Measurements from ENCODE around the gene PRDX2.

PRDX2 gene

GRCh38 chr19:12784871-12785430 is 16.6 kb downstream of the PRDX2 start:
- DNase-seq (ENCODE audit: insufficient read length, low spot score) (no peak), FAIRE-seq (no peak)
- TF ChIP-seq POLR2A (IDR thresholded peaks at IDR 0.05; ENCODE audit: low read depth, low read length), result no peak

DNA sequence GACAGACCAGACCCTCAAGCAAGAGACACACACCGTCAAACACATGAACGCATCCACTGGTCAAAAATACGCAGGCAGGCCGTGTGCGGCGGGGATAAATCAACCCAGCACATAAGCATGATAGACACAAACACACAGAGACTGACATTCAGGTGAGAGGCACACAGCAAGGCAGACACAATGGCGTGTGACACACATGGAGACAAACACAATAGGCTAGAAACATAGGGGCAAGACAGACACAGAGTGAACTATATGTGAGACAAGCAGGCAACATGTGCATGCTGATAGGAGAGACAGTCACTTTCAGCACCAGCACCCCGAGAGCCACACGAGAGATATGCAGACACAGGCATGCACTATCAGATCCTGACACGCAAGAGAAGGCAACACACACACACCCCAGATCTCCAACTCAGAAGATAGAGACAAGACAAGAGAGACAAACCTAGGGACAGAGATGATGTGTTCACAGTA is 17.2 kb downstream of the PRDX2 start:
- FAIRE-seq (no peak), DNase-seq (ENCODE audit: insufficient read length, low spot score) (no peak)
- TF ChIP-seq POLR2A (IDR thresholded peaks at IDR 0.05; ENCODE audit: low read depth, low read length), result no peak

- FAIRE-seq (no peak), DNase-seq (ENCODE audit: insufficient read length, low spot score) (no peak)
- TF ChIP-seq POLR2A (IDR thresholded peaks at IDR 0.05; ENCODE audit: low read depth, low read length), result no peak
Observed at GRCh38 chr19:12783849-12784393, 17.7 kb downstream of the PRDX2 start.

DNA sequence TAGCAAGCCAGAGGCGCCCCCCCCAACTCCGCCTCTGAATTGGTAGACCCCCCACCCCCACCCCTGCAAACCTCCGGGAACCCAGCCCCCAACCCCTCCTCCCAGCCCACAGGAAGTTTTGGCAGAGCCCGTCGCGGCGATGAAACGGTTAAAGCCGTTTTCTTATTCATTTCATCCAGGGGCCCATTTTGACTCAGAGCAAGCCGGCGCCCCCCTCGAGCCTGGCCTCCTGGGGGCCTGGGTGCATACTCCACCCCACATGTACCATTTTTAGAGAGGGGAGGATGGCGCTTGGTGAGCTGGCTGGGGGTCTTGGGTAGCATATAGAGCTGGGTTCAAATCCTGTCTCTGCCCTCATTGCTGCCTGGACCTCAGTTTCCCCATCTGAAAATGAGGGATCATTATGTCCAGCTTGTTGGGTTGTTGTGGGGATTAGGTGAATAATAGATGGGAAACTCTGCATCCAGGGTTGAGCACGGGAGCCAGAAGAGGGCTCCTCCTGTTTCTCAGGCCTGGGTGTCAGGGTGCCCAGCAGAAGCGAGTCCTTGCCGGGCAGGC is 18.2 kb downstream of the PRDX2 start:
- DNase-seq (ENCODE audit: insufficient read length, low spot score) (no peak), FAIRE-seq (no peak)
- no peak for TF ChIP-seq POLR2A (IDR thresholded peaks at IDR 0.05; ENCODE audit: low read depth, low read length)

DNA sequence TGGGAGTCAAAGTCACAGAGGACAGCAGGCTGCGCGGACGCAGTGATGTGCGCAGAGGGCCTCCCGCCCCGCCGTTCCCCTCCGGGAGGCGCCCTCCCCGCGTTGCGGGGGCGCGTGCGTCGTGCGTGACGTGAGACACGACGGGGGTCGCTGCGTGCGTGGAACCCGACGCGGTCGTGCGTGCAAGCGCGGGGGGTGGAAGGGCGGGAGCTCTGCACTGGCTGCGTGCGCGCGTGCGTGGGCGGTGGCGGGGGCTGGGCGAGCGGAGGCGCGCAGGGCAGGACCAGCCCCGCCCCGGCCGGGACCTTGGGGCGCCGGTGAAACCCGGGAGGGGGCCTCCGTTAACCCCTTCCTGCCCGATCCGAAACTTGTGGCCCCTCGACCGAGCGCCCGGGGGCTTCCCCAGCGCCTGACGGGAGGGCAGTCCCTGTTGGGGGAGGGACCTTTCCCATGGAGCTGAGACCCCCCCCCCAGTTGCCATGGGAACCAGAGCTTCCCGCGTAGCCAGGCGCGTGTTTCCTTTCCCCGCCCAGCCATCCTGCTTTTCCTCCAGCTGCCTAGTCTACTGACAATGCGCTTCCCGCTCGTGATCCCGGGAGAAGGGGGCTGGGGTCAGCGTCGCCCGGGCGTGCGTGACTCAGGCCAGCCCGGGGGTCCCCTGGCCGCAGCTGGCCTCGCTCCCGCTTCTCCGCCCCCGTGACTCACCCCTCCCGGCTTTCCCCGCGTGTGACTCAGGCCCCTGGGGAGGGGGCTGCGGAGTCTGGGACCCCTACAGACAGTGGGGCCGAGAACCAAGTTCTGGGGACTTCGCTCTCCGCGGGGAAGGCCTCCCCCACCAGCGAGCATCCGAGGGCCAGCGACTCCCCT is 18.9 kb downstream of the PRDX2 start:
- peak; percentile 48; the same call in 1 of the 2 replicates for TF ChIP-seq POLR2A (IDR thresholded peaks at IDR 0.05; ENCODE audit: low read depth, low read length)
- DNase-seq (ENCODE audit: insufficient read length, low spot score), result no peak
- no peak for FAIRE-seq

DNA sequence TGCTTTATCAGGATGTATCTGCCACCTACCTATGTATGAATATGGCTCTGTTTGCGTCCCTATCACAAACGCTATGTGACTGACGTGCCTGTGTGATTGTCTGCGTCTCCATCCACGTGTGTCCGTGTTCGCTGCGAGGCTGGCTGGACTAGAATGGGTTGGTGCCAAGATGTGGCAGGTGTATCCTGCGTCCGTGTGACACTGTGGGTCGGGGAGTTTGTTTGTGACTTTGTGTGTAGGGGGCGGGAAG is 19.5 kb downstream of the PRDX2 start:
- FAIRE-seq (no peak), DNase-seq (ENCODE audit: insufficient read length, low spot score) (no peak)
- TF ChIP-seq POLR2A (IDR thresholded peaks at IDR 0.05; ENCODE audit: low read depth, low read length), result no peak

- no peak for TF ChIP-seq POLR2A (IDR thresholded peaks at IDR 0.05; ENCODE audit: low read depth, low read length)
- DNase-seq (ENCODE audit: insufficient read length, low spot score) (no peak), FAIRE-seq (no peak)
Observed at GRCh38 chr19:12779162-12779993, 22.2 kb downstream of the PRDX2 start.

DNA sequence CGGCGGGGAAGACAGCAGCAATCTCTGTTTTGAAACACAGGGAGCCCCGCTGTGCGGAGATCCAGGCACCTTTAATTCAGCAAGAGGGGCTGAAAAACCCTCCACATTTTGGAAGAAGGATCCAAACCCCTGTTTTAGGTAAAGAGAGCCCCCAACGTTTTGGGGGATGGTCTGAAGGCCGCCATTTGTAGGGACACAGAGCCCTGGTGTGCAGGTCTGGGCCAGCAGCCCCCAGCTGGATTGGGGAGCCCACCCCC is 22.8 kb downstream of the PRDX2 start:
- FAIRE-seq (no peak), DNase-seq (ENCODE audit: insufficient read length, low spot score) (no peak)
- no peak for TF ChIP-seq POLR2A (IDR thresholded peaks at IDR 0.05; ENCODE audit: low read depth, low read length)

GRCh38 chr19:12778017-12778904 is 23.3 kb downstream of the PRDX2 start:
- DNase-seq (ENCODE audit: insufficient read length, low spot score) (no peak), FAIRE-seq (no peak)
- TF ChIP-seq POLR2A (IDR thresholded peaks at IDR 0.05; ENCODE audit: low read depth, low read length), result peak; percentile 31; the same call in 1 of the 2 replicates

- DNase-seq (ENCODE audit: insufficient read length, low spot score) (peak; percentile 78), FAIRE-seq (no peak)
- no peak for TF ChIP-seq POLR2A (IDR thresholded peaks at IDR 0.05; ENCODE audit: low read depth, low read length)
Observed at GRCh38 chr19:12777217-12778016, 24.2 kb downstream of the PRDX2 start.

DNA sequence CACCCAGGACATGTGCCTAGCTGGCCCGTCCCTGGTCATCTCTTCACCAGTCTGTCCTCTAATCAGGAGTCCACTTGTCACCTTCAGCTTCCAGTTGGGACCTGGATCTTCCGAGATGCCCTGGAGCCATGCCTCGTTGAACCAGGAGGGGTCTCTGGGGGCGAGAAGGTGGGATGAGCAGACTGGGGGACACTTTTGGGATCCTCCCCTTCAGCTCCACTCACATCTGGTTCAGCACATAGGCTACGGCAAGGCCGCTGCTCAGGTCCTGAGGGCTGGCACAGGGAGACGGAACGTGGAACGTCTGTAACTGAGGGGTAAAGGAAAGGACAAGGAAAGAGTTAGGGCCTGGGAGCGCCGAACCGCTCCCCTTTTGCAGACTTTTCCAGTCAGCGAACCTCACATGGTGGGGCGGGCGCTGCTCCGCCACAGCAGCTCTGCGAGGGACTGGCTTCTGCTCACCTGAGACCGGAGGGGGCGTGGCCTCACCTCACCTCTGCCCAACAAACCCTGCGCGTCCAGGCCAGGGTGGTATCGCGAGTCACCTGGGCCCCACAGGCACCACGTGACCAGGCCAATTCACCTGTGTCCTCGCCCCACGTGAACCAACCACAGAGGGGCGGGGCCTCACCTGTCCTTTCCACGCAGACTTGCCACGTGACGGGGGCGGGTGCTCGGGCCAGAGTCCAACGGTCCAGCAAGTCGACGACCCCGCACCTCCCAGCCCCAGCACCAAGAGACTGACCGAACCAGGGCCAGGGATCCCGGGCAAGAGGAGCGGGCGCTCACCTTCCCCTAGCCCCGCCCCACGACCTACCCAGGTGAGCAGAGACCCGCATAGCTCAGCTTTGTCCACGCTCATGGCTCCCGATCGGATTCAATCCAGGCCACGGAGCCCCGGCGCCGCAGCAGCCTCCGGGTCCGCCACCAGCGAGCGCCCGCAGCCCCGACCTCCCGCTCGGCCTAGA is 26.7 kb downstream of the PRDX2 start, which contains the start of gene HOOK2:
TSS of gene HOOK2 (minus strand) at position 965 of the 968 bp plus-strand sequence. CDS start at position 862, 103 bp downstream.
- DNase-seq (ENCODE audit: insufficient read length, low spot score) (no peak), FAIRE-seq (no peak)
- TF ChIP-seq POLR2A (IDR thresholded peaks at IDR 0.05; ENCODE audit: low read depth, low read length), result peak; percentile 19; the same call in 1 of the 2 replicates
